ENCODE results near the gene RET. TPM values are rescaled to one million over a fixed set of nuclear protein-coding genes. Genes with fewer than 3 reads are reported as not detected.

RET gene
- total and polyA plus RNA-seq, 4 donors = 0.31 to 1.3 (median 0.77) TPM

DNA sequence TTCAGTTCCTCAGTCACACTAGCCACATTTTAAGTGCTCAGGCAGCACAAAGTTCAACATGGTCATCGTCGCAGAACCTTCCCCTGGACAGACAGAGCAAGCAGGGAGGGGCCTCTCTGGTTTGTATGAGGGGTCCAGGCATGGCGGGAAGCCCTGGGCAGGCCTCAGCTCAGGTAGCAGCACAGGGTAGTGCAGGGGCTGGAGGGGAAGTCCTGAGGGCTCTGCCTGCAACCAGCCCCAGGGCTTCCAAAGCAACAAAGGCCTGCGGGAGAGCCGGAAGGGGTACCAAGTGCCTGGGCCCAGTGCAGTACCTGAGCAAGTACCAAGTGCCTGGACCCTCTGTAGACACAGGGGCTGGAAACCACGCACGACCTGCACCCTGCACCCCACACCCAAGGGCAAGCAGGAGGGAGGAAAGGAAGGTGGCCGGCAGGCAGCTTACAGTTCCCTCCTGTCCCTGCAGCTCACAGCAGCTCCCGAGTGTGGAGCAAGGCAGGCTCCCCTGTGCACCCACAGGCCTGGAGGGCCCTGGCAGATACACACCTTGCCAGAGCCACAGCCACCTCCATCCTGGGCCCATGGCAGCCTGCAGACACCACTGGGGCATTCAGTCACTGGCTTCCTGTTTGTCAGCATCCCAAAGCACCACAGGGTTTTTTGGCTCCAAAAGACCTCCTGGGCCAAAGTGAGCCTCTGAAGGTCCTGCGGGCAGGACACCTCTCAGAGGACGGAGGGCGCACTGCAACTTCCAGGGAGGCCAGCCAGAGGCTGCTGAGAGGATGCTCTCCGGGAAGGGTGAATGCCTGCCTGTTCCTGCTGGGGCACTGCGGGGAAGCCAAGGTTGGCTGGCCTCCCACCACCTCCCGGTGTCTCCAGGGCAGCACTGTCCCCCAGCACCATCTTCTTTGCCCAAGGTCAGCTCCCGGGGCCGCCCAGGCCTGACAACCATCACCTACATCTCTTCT, 6.5 kb upstream of the RET start:
- 81 to 86% methylated on average over 16 to 17 of the region's 17 CpGs for WGBS, 2 donors
- no peak overlapping the region for H3K4me3 ChIP-seq
- no peak overlapping the region for H3K27ac ChIP-seq (ENCODE audit: low read depth in 1 of 2, low read length in 1 of 2)
- H3K36me3 ChIP-seq (ENCODE audit: control insufficient read depth in 4 of 4, insufficient read depth in 4 of 4, low read length in 4 of 4) = no peaks in the 10 kb centered on the region
- DNase-seq = no peak
- no peaks in the 10 kb centered on the region for H3K9me3 ChIP-seq (ENCODE audit: control insufficient read depth in 4 of 4, insufficient read depth in 3 of 4, low read length in 3 of 4)
- H3K9ac ChIP-seq (ENCODE audit: insufficient read depth in 1 of 2, low read length in 2 of 2) = no peak overlapping the region
- TF ChIP-seq, protein P1, sequence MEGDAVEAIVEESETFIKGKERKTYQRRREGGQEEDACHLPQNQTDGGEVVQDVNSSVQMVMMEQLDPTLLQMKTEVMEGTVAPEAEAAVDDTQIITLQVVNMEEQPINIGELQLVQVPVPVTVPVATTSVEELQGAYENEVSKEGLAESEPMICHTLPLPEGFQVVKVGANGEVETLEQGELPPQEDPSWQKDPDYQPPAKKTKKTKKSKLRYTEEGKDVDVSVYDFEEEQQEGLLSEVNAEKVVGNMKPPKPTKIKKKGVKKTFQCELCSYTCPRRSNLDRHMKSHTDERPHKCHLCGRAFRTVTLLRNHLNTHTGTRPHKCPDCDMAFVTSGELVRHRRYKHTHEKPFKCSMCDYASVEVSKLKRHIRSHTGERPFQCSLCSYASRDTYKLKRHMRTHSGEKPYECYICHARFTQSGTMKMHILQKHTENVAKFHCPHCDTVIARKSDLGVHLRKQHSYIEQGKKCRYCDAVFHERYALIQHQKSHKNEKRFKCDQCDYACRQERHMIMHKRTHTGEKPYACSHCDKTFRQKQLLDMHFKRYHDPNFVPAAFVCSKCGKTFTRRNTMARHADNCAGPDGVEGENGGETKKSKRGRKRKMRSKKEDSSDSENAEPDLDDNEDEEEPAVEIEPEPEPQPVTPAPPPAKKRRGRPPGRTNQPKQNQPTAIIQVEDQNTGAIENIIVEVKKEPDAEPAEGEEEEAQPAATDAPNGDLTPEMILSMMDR (IDR thresholded peaks at IDR 0.05; ENCODE audit: control extremely low read depth, extremely low read depth) = no peak
- peaks cover 0 to 7% (median 0%) of the 10 kb centered on the region in 5 donors for H3K4me1 ChIP-seq (ENCODE audit: control insufficient read depth in 5 of 5, insufficient read depth in 5 of 5, low read length in 5 of 5)
- peaks cover 0 to 11% (median 5%) of the 10 kb centered on the region in 3 donors for H3K27me3 ChIP-seq (ENCODE audit: control insufficient read depth in 3 of 3, insufficient read depth in 3 of 3, low read length in 2 of 3)
- ATAC-seq (ENCODE audit: insufficient read depth, low FRiP score) = no peak

DNA sequence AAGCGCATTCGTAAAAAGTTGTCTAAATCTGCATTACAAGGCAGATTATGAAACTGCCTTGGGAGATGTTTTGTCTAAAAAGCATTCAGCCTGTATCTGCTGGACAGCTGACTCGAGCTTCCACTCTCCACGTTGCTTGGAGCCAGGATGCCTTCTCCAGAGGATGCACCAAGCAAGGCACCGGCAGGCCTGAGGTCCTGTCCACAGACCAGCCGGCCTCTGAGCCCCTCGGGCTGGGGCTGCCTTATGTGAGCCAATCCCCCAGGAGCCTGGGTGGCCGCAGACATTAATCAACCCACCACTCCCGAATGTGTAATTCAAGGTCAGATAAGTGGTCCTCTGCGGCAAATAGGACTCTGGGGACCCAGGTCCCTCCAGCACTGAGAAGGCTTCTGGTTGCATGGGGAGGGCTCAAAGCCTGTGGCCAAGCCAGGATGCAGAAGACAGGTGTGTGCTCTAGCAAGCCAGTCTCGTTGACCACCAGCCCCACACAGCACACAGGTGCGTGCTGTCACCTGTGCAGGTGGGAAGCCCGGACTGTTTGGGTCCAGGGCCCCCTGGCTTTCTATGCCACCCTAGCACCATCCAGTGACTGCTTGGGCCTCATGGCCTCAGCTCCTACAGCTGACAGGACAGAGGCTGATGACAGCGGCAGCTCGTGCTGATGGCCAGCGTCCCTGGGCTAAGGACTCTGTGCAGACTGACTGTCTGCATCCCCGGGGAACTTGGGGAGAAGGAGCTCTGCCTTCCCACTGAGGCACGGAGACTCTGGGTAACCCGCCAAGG, 4.8 kb upstream of the RET start:
- Histone ChIP-seq H3K9ac (ENCODE audit: insufficient read depth in 1 of 2, low read length in 2 of 2) (no peak overlapping the region), H3K9me3 (ENCODE audit: control insufficient read depth in 4 of 4, insufficient read depth in 3 of 4, low read length in 3 of 4) (no peaks in the 10 kb centered on the region), H3K27me3 (ENCODE audit: control insufficient read depth in 3 of 3, insufficient read depth in 3 of 3, low read length in 2 of 3) (peaks cover 10 to 15% (median 14%) of the 10 kb centered on the region in 3 donors), H3K4me1 (ENCODE audit: control insufficient read depth in 5 of 5, insufficient read depth in 5 of 5, low read length in 5 of 5) (peaks cover 0 to 12% (median 0%) of the 10 kb centered on the region in 5 donors), H3K27ac (ENCODE audit: low read depth in 1 of 2, low read length in 1 of 2) (no peak overlapping the region), H3K36me3 (ENCODE audit: control insufficient read depth in 4 of 4, insufficient read depth in 4 of 4, low read length in 4 of 4) (no peaks in the 10 kb centered on the region), H3K4me3 (no peak overlapping the region)
- 77 to 91% methylated on average over 19 of the region's 19 CpGs for WGBS, 2 donors
- no peak for ATAC-seq (ENCODE audit: insufficient read depth, low FRiP score)
- TF ChIP-seq, protein P1 (IDR thresholded peaks at IDR 0.05; ENCODE audit: control extremely low read depth, extremely low read depth) = no peak
- DNase-seq = no peak

DNA sequence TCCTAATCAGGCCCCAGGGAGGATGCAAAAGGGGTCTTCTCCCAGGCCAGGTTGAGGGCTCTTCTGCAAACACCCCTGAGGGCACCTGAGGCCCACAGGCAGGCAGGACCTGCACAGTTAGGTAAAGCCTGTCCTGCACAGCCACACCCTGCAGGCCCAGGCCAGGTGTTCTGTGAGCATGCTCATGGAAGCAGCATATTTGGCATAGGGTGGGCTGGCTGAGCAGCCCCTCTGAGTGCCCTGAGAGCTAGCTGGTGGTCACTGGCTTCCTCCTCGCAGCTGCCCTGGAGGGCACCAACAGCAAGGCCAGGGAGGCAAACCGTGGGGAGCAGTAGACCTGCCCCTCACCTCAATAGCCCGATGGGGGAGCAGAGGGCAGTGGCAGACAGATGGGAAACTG, 3.7 kb upstream of the RET start:
- no peaks in the 10 kb centered on the region for H3K36me3 ChIP-seq (ENCODE audit: control insufficient read depth in 4 of 4, insufficient read depth in 4 of 4, low read length in 4 of 4)
- DNase-seq (no peak), ATAC-seq (ENCODE audit: insufficient read depth, low FRiP score) (no peak)
- H3K9me3 ChIP-seq (ENCODE audit: control insufficient read depth in 4 of 4, insufficient read depth in 3 of 4, low read length in 3 of 4) = no peaks in the 10 kb centered on the region
- TF ChIP-seq, protein P1 (IDR thresholded peaks at IDR 0.05; ENCODE audit: control extremely low read depth, extremely low read depth) = no peak
- H3K27me3 ChIP-seq (ENCODE audit: control insufficient read depth in 3 of 3, insufficient read depth in 3 of 3, low read length in 2 of 3) = peaks cover 10 to 23% (median 14%) of the 10 kb centered on the region in 3 donors
- peaks cover 0 to 12% (median 0%) of the 10 kb centered on the region in 5 donors for H3K4me1 ChIP-seq (ENCODE audit: control insufficient read depth in 5 of 5, insufficient read depth in 5 of 5, low read length in 5 of 5)
- H3K27ac ChIP-seq (ENCODE audit: low read depth in 1 of 2, low read length in 1 of 2) = no peak overlapping the region
- H3K4me3 ChIP-seq = no peak overlapping the region
- 77 to 79% methylated on average over 3 of the region's 3 CpGs for WGBS, 2 donors
- H3K9ac ChIP-seq (ENCODE audit: insufficient read depth in 1 of 2, low read length in 2 of 2) = no peak overlapping the region
